Astrocyte (in vitro differentiated cells and primary cell): ENCODE data around the gene DDX1. TPM values are rescaled to one million over a fixed set of nuclear protein-coding genes. Genes with fewer than 3 reads are reported as not detected.

Experiments
- DNase-seq: peaks from one replicate; pipeline ENCODE4 v3.0.0-alpha.2; 2010; ENCODE audit warnings: low read depth
- FAIRE-seq: peaks from 2 replicates; lab custom pipeline; 2011; peaks lifted over from hg19 to GRCh38; lab: Jason Lieb, UNC
- H2AFZ ChIP-seq: 2 replicates; pipeline ENCODE4 v1.6.0; 2012; ENCODE audit warnings: low read depth, low read length, inconsistent platforms
- H3K27ac ChIP-seq: 2 replicates; pipeline ENCODE4 v1.5.1; 2011; ENCODE audit warnings: low read depth, low read length, inconsistent platforms
- H3K27me3 ChIP-seq: 2 replicates; pipeline ENCODE4 v1.6.0; 2011; ENCODE audit warnings: low read length, inconsistent platforms; ENCODE audit not compliant: insufficient read depth
- H3K36me3 ChIP-seq: 2 replicates; pipeline ENCODE4 v1.5.1; 2011; ENCODE audit warnings: low read length, inconsistent platforms; ENCODE audit not compliant: insufficient read depth
- H3K4me1 ChIP-seq: 2 replicates; pipeline ENCODE4 v1.5.1; 2011; ENCODE audit warnings: low read length, inconsistent platforms; ENCODE audit not compliant: insufficient read depth
- H3K4me2 ChIP-seq: 2 replicates; pipeline ENCODE4 v1.6.0; 2012; ENCODE audit warnings: low read length, inconsistent platforms
- H3K4me3 ChIP-seq: 2 replicates; pipeline ENCODE4 v1.5.1; 2011; ENCODE audit warnings: low read depth, mild to moderate bottlenecking, low read length, inconsistent platforms; ENCODE audit not compliant: insufficient read depth
- H3K79me2 ChIP-seq: 2 replicates; pipeline ENCODE4 v1.6.0; 2012; ENCODE audit warnings: mild to moderate bottlenecking, low read length, inconsistent platforms; ENCODE audit not compliant: insufficient read depth
- H3K9ac ChIP-seq: 2 replicates; pipeline ENCODE4 v1.6.0; 2012; ENCODE audit warnings: mild to moderate bottlenecking, low read length, inconsistent platforms
- H3K9me3 ChIP-seq: 2 replicates; pipeline ENCODE4 v1.5.1; 2012; ENCODE audit warnings: low read depth, mild to moderate bottlenecking, low read length, inconsistent platforms; ENCODE audit not compliant: insufficient read depth
- H4K20me1 ChIP-seq: 2 replicates; pipeline ENCODE4 v1.6.0; 2012; ENCODE audit warnings: low read length, inconsistent platforms; ENCODE audit not compliant: insufficient read depth
- H3K27ac Mint-ChIP-seq: one replicate; pipeline ENCODE4 v1.8.0; 2021; ENCODE audit warnings: mild to moderate bottlenecking, mixed read lengths; ENCODE audit not compliant: unreplicated experiment
- H3K27me3 Mint-ChIP-seq: one replicate; pipeline ENCODE4 v1.8.0; 2021; ENCODE audit warnings: low read depth, mixed read lengths; ENCODE audit not compliant: unreplicated experiment
- H3K36me3 Mint-ChIP-seq: one replicate; pipeline ENCODE4 v1.8.0; 2021; ENCODE audit warnings: low read depth, mixed read lengths; ENCODE audit not compliant: unreplicated experiment
- H3K4me1 Mint-ChIP-seq: one replicate; pipeline ENCODE4 v1.8.0; 2021; ENCODE audit warnings: low read depth, mixed read lengths; ENCODE audit not compliant: unreplicated experiment
- H3K4me3 Mint-ChIP-seq: one replicate; pipeline ENCODE4 v1.8.0; 2021; ENCODE audit warnings: mild to moderate bottlenecking, moderate library complexity, mixed read lengths; ENCODE audit not compliant: unreplicated experiment
- H3K9me3 Mint-ChIP-seq: one replicate; pipeline ENCODE4 v1.8.0; 2021; ENCODE audit warnings: mild to moderate bottlenecking, mixed read lengths; ENCODE audit not compliant: unreplicated experiment
- EZH2 ChIP-seq: IDR thresholded peaks from 2 replicates; pipeline ENCODE4 v1.6.1; 2012; ENCODE audit warnings: mild to moderate bottlenecking, low read length, inconsistent platforms; ENCODE audit not compliant: insufficient read depth
- total RNA-seq: library from RNA; stranded (reverse); gene quantifications from 2 replicates; pipeline ENCODE4 v1.2.1, GENCODE V29; 2021
- TF ChIP-seq, protein P1 (sequence below): IDR thresholded peaks from 2 replicates; pipeline ENCODE4 v1.5.1; 2011; ENCODE audit warnings: low read depth, mild to moderate bottlenecking, inconsistent platforms, low read length, moderate library complexity; ENCODE audit not compliant: insufficient read depth

The DDX1 gene
- total RNA-seq, 1 donor from 2014 or later: 146 TPM

- FAIRE-seq: no peak
- peaks cover 7% of the 10 kb centered on the region for H3K36me3 Mint-ChIP-seq
- H3K27ac ChIP-seq: no peak overlapping the region
Measured at GRCh38 chr2:15617778-15618448, 26.2 kb downstream of the DDX1 start.

GRCh38 chr2:15618449-15618855 is 26.8 kb downstream of the DDX1 start:
- H3K36me3 Mint-ChIP-seq: peaks cover 5% of the 10 kb centered on the region
- Histone ChIP-seq H3K79me2 (no peaks in the 10 kb centered on the region), H3K9ac (no peak overlapping the region), H3K27me3 (no peaks in the 10 kb centered on the region), H3K4me3 (no peak overlapping the region), H2AFZ (no peak overlapping the region), H3K9me3 (no peaks in the 10 kb centered on the region), H4K20me1 (peaks cover 9% of the 10 kb centered on the region), H3K4me2 (no peak overlapping the region), H3K36me3 (peaks cover 55% of the 10 kb centered on the region), H3K4me1 (no peaks in the 10 kb centered on the region), H3K27ac (no peak overlapping the region)
- no peak overlapping the region for H3K27ac Mint-ChIP-seq
- FAIRE-seq (no peak), DNase-seq (no peak)
- H3K27me3 Mint-ChIP-seq: no peaks in the 10 kb centered on the region
- no peaks in the 10 kb centered on the region for H3K9me3 Mint-ChIP-seq
- TF ChIP-seq EZH2: no peak
- TF ChIP-seq, protein P1, sequence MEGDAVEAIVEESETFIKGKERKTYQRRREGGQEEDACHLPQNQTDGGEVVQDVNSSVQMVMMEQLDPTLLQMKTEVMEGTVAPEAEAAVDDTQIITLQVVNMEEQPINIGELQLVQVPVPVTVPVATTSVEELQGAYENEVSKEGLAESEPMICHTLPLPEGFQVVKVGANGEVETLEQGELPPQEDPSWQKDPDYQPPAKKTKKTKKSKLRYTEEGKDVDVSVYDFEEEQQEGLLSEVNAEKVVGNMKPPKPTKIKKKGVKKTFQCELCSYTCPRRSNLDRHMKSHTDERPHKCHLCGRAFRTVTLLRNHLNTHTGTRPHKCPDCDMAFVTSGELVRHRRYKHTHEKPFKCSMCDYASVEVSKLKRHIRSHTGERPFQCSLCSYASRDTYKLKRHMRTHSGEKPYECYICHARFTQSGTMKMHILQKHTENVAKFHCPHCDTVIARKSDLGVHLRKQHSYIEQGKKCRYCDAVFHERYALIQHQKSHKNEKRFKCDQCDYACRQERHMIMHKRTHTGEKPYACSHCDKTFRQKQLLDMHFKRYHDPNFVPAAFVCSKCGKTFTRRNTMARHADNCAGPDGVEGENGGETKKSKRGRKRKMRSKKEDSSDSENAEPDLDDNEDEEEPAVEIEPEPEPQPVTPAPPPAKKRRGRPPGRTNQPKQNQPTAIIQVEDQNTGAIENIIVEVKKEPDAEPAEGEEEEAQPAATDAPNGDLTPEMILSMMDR: no peak
- H3K4me3 Mint-ChIP-seq: no peak overlapping the region
- H3K4me1 Mint-ChIP-seq: no peaks in the 10 kb centered on the region

More at GRCh38 chr2:15617778-15618448, 26.2 kb downstream of the DDX1 start:
- Histone ChIP-seq H2AFZ (no peak overlapping the region), H3K9ac (no peak overlapping the region), H4K20me1 (peaks cover 9% of the 10 kb centered on the region), H3K27me3 (no peaks in the 10 kb centered on the region), H3K36me3 (peaks cover 51% of the 10 kb centered on the region), H3K79me2 (no peaks in the 10 kb centered on the region), H3K4me3 (no peak overlapping the region), H3K4me1 (no peaks in the 10 kb centered on the region), H3K4me2 (no peak overlapping the region), H3K9me3 (no peaks in the 10 kb centered on the region)
- no peaks in the 10 kb centered on the region for H3K9me3 Mint-ChIP-seq
- DNase-seq: no peak
- H3K4me1 Mint-ChIP-seq: no peaks in the 10 kb centered on the region
- H3K27ac Mint-ChIP-seq: no peak overlapping the region
- no peak for TF ChIP-seq EZH2
- TF ChIP-seq, protein P1: no peak
- H3K27me3 Mint-ChIP-seq: no peaks in the 10 kb centered on the region
- no peak overlapping the region for H3K4me3 Mint-ChIP-seq

DNA sequence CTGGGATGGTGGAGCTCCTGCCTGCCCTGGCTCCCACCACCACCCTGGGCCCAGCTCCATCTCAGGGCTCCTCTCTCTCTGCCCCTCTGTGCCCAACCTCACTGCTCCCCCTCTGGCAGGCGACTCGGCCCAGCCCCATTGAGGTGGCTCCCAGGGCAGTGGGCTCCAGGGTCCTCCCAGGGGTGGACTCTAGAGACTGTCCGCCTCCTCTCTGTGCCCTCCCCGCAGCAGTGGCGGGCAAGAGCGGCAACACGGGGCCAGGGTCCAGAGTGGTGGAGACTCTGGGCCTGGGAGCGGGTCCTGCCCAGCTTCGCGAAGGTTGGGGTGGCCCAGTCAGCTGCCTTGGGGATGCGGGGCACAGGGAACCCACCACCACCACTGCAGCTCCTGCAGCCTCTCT is 27.4 kb downstream of the DDX1 start:
- FAIRE-seq (no peak), DNase-seq (no peak)
- no peak overlapping the region for H3K27ac Mint-ChIP-seq
- H2AFZ ChIP-seq: no peak overlapping the region
- no peaks in the 10 kb centered on the region for H3K9me3 Mint-ChIP-seq
- no peak overlapping the region for H3K27ac ChIP-seq
- no peak overlapping the region for H3K4me3 ChIP-seq
- H3K4me1 Mint-ChIP-seq: no peaks in the 10 kb centered on the region
- no peak overlapping the region for H3K4me2 ChIP-seq
- peaks cover 4% of the 10 kb centered on the region for H3K36me3 Mint-ChIP-seq
- H3K4me3 Mint-ChIP-seq: no peak overlapping the region
- H3K4me1 ChIP-seq: no peaks in the 10 kb centered on the region
- H4K20me1 ChIP-seq: peaks cover 6% of the 10 kb centered on the region
- H3K9ac ChIP-seq: no peak overlapping the region
- H3K27me3 Mint-ChIP-seq: no peaks in the 10 kb centered on the region
- no peaks in the 10 kb centered on the region for H3K27me3 ChIP-seq
- TF ChIP-seq EZH2: no peak
- TF ChIP-seq, protein P1: no peak
- no peaks in the 10 kb centered on the region for H3K79me2 ChIP-seq
- no peaks in the 10 kb centered on the region for H3K9me3 ChIP-seq
- peaks cover 56% of the 10 kb centered on the region for H3K36me3 ChIP-seq
